K562 (cell line): ENCODE measurements around the gene CTCF. TPM values are rescaled to one million over a fixed set of nuclear protein-coding genes. Genes with fewer than 3 reads are reported as not detected.

ENCODE experiments used
- C11orf30 ChIP-seq: fragments of 450-650 bp; IDR thresholded peaks from 2 replicates; pipeline ENCODE4 v1.6.1; 2016; ENCODE audit warnings: low read depth, mild to moderate bottlenecking
- CCNT2 ChIP-seq: IDR thresholded peaks from 2 replicates; pipeline ENCODE4 v1.6.1; 2011; ENCODE audit warnings: borderline replicate concordance, low read depth, mild to moderate bottlenecking, moderate library complexity, mixed read lengths, low read length; ENCODE audit not compliant: insufficient read length; ENCODE audit errors: extremely low read depth
- CEBPB ChIP-seq: fragments of 450-650 bp; IDR thresholded peaks from 2 replicates; pipeline ENCODE4 v1.6.1; 2016; ENCODE audit warnings: missing genetic modification characterization, missing compliant biosample characterization
- GATAD2A ChIP-seq: fragments of 450-650 bp; IDR thresholded peaks from 2 replicates; pipeline ENCODE4 v1.6.1; 2017
- HDGF ChIP-seq: fragments of 450-650 bp; IDR thresholded peaks from 2 replicates; pipeline ENCODE4 v1.6.1; 2016
- HNRNPL ChIP-seq: fragments of 200-400 bp; formaldehyde crosslinking; IDR thresholded peaks from 2 replicates; pipeline ENCODE4 v1.6.1; 2017; ENCODE audit warnings: low read depth, mild to moderate bottlenecking, low read length
- HSF4 ChIP-seq: fragments of 250-450 bp; sonication (Bioruptor Pico); IDR thresholded peaks from 2 replicates; pipeline ENCODE4 v2.1.2; 2022; ENCODE audit warnings: mild to moderate bottlenecking, moderate library complexity, borderline replicate concordance
- L3MBTL2 ChIP-seq: fragments of 450-650 bp; IDR thresholded peaks from 2 replicates; pipeline ENCODE4 v1.6.1; 2016; ENCODE audit warnings: mild to moderate bottlenecking, moderate library complexity
- NBN ChIP-seq: fragments of 450-650 bp; IDR thresholded peaks from 2 replicates; pipeline ENCODE4 v1.6.1; 2016; ENCODE audit warnings: low read depth, mild to moderate bottlenecking
- NELFE ChIP-seq: IDR thresholded peaks from 2 replicates; pipeline ENCODE4 v1.6.1; 2011; ENCODE audit warnings: mild to moderate bottlenecking; ENCODE audit not compliant: insufficient read depth, insufficient read length
- NFYB ChIP-seq: IDR thresholded peaks from 2 replicates; pipeline ENCODE4 v1.6.1; 2011; ENCODE audit warnings: mild to moderate bottlenecking, moderate library complexity; ENCODE audit not compliant: insufficient read length; ENCODE audit errors: extremely low read depth
- NONO ChIP-seq, 2 experiments: fragments of 200-400 bp in 1 of 2; fragments of 450-650 bp in 1 of 2; formaldehyde crosslinking in 1 of 2; IDR thresholded peaks; 2 replicates each; pipeline ENCODE4 v1.6.1; 2017; ENCODE audit warnings: low read depth in 2 of 2, mild to moderate bottlenecking in 2 of 2, moderate library complexity in 2 of 2, low read length in 1 of 2
- NRF1 ChIP-seq, 2 experiments: fragments of 450-650 bp; IDR thresholded peaks in 1 of 2; conservative IDR thresholded peaks in 1 of 2; 2 replicates each; pipeline ENCODE4 v1.6.1; 2014; ENCODE audit warnings: mild to moderate bottlenecking in 2 of 2
- RBFOX2 ChIP-seq: fragments of 200-400 bp; formaldehyde crosslinking; IDR thresholded peaks from 2 replicates; pipeline ENCODE4 v1.6.1; 2017; ENCODE audit warnings: low read depth, mild to moderate bottlenecking, low read length, moderate library complexity
- RFX7 ChIP-seq: fragments of 250-450 bp; sonication (Bioruptor Pico); IDR thresholded peaks from 2 replicates; pipeline ENCODE4 v1.5.1; 2021; ENCODE audit warnings: mild to moderate bottlenecking
- STAG1 ChIP-seq: sonication (generic); formaldehyde crosslinking; IDR thresholded peaks from 2 replicates; pipeline ENCODE4 v1.5.0; 2020; ENCODE audit warnings: missing genetic modification reagents, borderline replicate concordance
- TAF15 ChIP-seq: fragments of 200-400 bp; formaldehyde crosslinking; IDR thresholded peaks from 2 replicates; pipeline ENCODE4 v1.6.1; 2017; ENCODE audit warnings: mild to moderate bottlenecking, low read depth, low read length, moderate library complexity
- TAF7 ChIP-seq: fragments of 450-650 bp; IDR thresholded peaks from 2 replicates; pipeline ENCODE4 v1.6.1; 2016; ENCODE audit warnings: missing genetic modification characterization, missing compliant biosample characterization
- TAF9B ChIP-seq: fragments of 450-650 bp; IDR thresholded peaks from 2 replicates; pipeline ENCODE4 v1.6.1; 2018; ENCODE audit warnings: mild to moderate bottlenecking; ENCODE audit not compliant: partially characterized antibody
- TEAD2 ChIP-seq: fragments of 450-650 bp; IDR thresholded peaks from 2 replicates; pipeline ENCODE4 v1.6.1; 2016; ENCODE audit warnings: missing genetic modification characterization, control low read depth, missing compliant biosample characterization
- ZKSCAN1 ChIP-seq: fragments of 150-350 bp; IDR thresholded peaks from 2 replicates; pipeline ENCODE4 v1.6.1; 2016; ENCODE audit warnings: low read depth, low read length
- ZNF134 ChIP-seq: fragments of 250-450 bp; sonication (Bioruptor Pico); conservative IDR thresholded peaks from 2 replicates; pipeline ENCODE4 v1.4.0; 2020
- ZNF274 ChIP-seq: IDR thresholded peaks from 2 replicates; pipeline ENCODE4 v1.6.1; 2011; ENCODE audit warnings: low read depth, mild to moderate bottlenecking, low read length, moderate library complexity, borderline replicate concordance
- ZNF707 ChIP-seq: fragments of 250-450 bp; sonication (Bioruptor Pico); conservative IDR thresholded peaks from 2 replicates; pipeline ENCODE4 v1.8.0; 2022; ENCODE audit warnings: inconsistent platforms, mild to moderate bottlenecking, moderate library complexity
- polyA plus RNA-seq, 8 experiments: library from polyadenylated mRNA; depleted of rRNA in 4 of 8; stranded (reverse) in 5 of 8; unstranded in 3 of 8; fragments of >200 nt; fragmentation: Nextera tagmentation in 2 of 8; fragmentation: Illumina TruSeq in 1 of 8; extraction: Ambion mirVana in 2 of 8; extraction: Trizol in 1 of 8; gene quantifications; 2 replicates each; pipeline versions ENCODE4 v1.2.1 to v1.2.3, GENCODE V29; 2011 to 2014; ENCODE audit warnings: inconsistent platforms in 1 of 8, missing spikeins in 1 of 8
- total RNA-seq, 7 experiments: library from RNA; depleted of rRNA in 6 of 7; stranded (reverse); fragments of >200 nt in 6 of 7; fragmentation: Illumina TruSeq in 2 of 7; extraction: Trizol in 2 of 7; gene quantifications; 2 replicates each; pipeline versions ENCODE4 v1.2.1 to v1.2.3, GENCODE V29; 2011 to 2021; ENCODE audit warnings: low replicate concordance in 1 of 7
- TF ChIP-seq, protein P1 (sequence below): fragments of 450-650 bp; IDR thresholded peaks from 2 replicates; pipeline ENCODE4 v1.7.0; 2016; ENCODE audit warnings: borderline replicate concordance
- TF ChIP-seq, protein P2 (sequence below): sonication (generic); formaldehyde crosslinking; IDR thresholded peaks from 2 replicates; pipeline ENCODE4 v1.8.0; 2022; ENCODE audit warnings: mild to moderate bottlenecking, low read depth, missing genetic modification reagents
- TF ChIP-seq, protein P3 (sequence below): fragments of 250-450 bp; sonication (Bioruptor Pico); IDR thresholded peaks from 2 replicates; pipeline ENCODE4 v1.8.0; 2021; ENCODE audit warnings: moderate library complexity, mild to moderate bottlenecking, inconsistent platforms
- TF ChIP-seq, protein P4 (sequence below): fragments of 250-450 bp; sonication (Bioruptor Pico); IDR thresholded peaks from 2 replicates; pipeline ENCODE4 v1.5.0; 2021

Gene CTCF
- total and polyA plus RNA-seq, 9 of the 15 experiments (the other 6 are each of a cell fraction or from before 2014, with no cell fraction given), result 7.8 to 49.2 (median 33.9) TPM

DNA sequence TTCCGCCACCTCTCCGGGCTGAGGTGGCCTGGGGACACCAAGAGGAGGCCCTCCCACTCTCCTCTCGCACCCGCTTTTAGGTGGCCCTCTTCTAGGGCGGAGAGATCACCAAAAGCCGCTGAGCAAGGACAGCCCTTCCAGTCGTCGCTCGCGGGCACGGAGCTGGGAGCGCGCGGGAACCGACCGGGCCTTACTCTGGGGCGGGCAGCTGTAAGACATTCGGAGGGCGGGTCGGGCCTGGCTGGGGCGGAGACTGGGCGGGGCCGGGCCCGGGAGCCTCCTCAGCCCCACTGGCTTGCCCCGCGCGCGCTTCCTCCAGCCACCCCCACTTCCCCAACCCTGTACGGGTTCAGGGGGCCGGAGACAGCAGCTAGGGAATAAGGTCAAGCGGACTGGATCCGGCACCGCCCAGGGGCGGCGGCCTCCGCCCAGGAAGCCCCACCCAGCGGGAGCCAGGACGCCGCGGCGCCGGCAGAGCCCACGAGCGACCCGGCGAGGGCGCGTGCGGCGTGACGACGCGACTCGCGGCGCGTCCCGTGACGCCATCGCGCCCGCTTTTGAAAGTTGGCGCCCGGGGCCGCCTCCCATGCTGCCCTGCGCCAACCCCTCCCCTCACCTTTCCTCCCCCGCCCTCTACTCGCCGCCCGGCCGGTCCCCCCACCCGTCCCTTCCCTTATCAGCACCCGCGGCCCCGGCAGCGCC lies 351 bp upstream of the CTCF start (continued):
- TF ChIP-seq NRF1 (conservative IDR thresholded peaks at IDR 0.05 in 1 of 2, IDR thresholded peaks at IDR 0.05 in 1 of 2) (no peak; a peak in 2 of 4 replicates), RFX7 (CRISPR knock-in tag) (no peak), TEAD2 (tag) (no peak), L3MBTL2 (peak; percentile 74), STAG1 (no peak), HNRNPL (no peak), NBN (0 out of 2 replicates have a peak, but pooled peaks have one; percentile 34), GATAD2A (0 out of 2 replicates have a peak, but pooled peaks have one; percentile 56), TAF9B (no peak), NELFE (no peak), NFYB (no peak), NONO (IDR thresholded peaks at IDR 0.05; ENCODE audit: low read depth in 2 of 2, low read length in 1 of 2) (no peak), ZNF134 (no peak), C11orf30 (peak; percentile 76), ZNF707 (no peak), TAF7 (tag) (no peak), CEBPB (tag) (no peak), HSF4 (CRISPR knock-in tag) (no peak), HDGF (no peak), ZKSCAN1 (no peak), TAF15 (no peak), CCNT2 (peak; percentile 97), ZNF274 (no peak), RBFOX2 (peak; percentile 91)
- TF ChIP-seq, protein P1, sequence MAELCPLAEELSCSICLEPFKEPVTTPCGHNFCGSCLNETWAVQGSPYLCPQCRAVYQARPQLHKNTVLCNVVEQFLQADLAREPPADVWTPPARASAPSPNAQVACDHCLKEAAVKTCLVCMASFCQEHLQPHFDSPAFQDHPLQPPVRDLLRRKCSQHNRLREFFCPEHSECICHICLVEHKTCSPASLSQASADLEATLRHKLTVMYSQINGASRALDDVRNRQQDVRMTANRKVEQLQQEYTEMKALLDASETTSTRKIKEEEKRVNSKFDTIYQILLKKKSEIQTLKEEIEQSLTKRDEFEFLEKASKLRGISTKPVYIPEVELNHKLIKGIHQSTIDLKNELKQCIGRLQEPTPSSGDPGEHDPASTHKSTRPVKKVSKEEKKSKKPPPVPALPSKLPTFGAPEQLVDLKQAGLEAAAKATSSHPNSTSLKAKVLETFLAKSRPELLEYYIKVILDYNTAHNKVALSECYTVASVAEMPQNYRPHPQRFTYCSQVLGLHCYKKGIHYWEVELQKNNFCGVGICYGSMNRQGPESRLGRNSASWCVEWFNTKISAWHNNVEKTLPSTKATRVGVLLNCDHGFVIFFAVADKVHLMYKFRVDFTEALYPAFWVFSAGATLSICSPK, result no peak
- TF ChIP-seq, protein P2, sequence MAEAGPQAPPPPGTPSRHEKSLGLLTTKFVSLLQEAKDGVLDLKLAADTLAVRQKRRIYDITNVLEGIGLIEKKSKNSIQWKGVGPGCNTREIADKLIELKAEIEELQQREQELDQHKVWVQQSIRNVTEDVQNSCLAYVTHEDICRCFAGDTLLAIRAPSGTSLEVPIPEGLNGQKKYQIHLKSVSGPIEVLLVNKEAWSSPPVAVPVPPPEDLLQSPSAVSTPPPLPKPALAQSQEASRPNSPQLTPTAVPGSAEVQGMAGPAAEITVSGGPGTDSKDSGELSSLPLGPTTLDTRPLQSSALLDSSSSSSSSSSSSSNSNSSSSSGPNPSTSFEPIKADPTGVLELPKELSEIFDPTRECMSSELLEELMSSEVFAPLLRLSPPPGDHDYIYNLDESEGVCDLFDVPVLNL (CRISPR knock-in tag), result peak; percentile 98
- TF ChIP-seq, protein P3, sequence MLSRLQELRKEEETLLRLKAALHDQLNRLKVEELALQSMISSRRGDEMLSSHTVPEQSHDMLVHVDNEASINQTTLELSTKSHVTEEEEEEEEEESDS (CRISPR knock-in tag), result no peak
- TF ChIP-seq, protein P4, sequence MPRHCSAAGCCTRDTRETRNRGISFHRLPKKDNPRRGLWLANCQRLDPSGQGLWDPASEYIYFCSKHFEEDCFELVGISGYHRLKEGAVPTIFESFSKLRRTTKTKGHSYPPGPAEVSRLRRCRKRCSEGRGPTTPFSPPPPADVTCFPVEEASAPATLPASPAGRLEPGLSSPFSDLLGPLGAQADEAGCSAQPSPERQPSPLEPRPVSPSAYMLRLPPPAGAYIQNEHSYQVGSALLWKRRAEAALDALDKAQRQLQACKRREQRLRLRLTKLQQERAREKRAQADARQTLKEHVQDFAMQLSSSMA, result no peak
